Naive thymus-derived CD4-positive, alpha-beta T cell (primary cell): ENCODE data around the gene DENND10. TPM values are rescaled to one million over a fixed set of nuclear protein-coding genes. Genes with fewer than 3 reads are reported as not detected.

Source experiments
- ATAC-seq: fragments of 150-1000 bp; cut with Tn5 transposase; 2 replicates; pipeline ENCODE4 v1.10.0; 2021; ENCODE audit warnings: mild to moderate bottlenecking, moderate library complexity
- CTCF ChIA-PET: fragments of 350-600 bp; sonication (Branson Sonifier 250); formaldehyde crosslinking; loops from one replicate; lab custom pipeline; 2021; ENCODE audit warnings: antibody characterized with exemption; lab: Charles Lee
- POLR2A ChIA-PET: fragments of 350-600 bp; sonication (Branson Sonifier 250); formaldehyde crosslinking; loops from one replicate; lab custom pipeline; 2021; ENCODE audit warnings: antibody characterized with exemption, inconsistent platforms; lab: Charles Lee
- DNase-seq, 9 donors: peaks; one replicate each; pipeline versions ENCODE4 v3.0.0 to v3.0.0-alpha.2; 2020 to 2022; ENCODE audit warnings: mixed read lengths in 1 of 9
- H3K27ac ChIP-seq: one replicate; pipeline ENCODE4 v1.7.0; 2013; ENCODE audit warnings: mild to moderate bottlenecking, low read depth, low read length, moderate library complexity
- H3K27me3 ChIP-seq, 2 donors: one replicate each; pipeline ENCODE4 v1.7.0; 2013; ENCODE audit warnings: low read length in 2 of 2, mild to moderate bottlenecking in 2 of 2, moderate library complexity in 2 of 2; ENCODE audit not compliant: control insufficient read depth in 2 of 2, insufficient read depth in 2 of 2
- H3K36me3 ChIP-seq, 3 experiments: 1 replicate in 2 of 3; 2 replicates in 1 of 3; pipeline ENCODE4 v1.7.0; 2013; ENCODE audit warnings: low read length in 3 of 3, mild to moderate bottlenecking in 3 of 3, moderate library complexity in 1 of 3; ENCODE audit not compliant: insufficient read depth in 3 of 3, control insufficient read depth in 2 of 3
- H3K4me1 ChIP-seq, 2 donors: one replicate each; pipeline ENCODE4 v1.7.0; 2013; ENCODE audit warnings: low read length in 2 of 2, mild to moderate bottlenecking in 2 of 2, moderate library complexity in 1 of 2; ENCODE audit not compliant: control insufficient read depth in 2 of 2, insufficient read depth in 2 of 2
- H3K4me3 ChIP-seq: 2 replicates; pipeline ENCODE4 v1.7.0; 2013; ENCODE audit warnings: mild to moderate bottlenecking, low read length
- H3K9me3 ChIP-seq, 3 experiments: 1 replicate in 2 of 3; 2 replicates in 1 of 3; pipeline ENCODE4 v1.7.0; 2013; ENCODE audit warnings: low read length in 3 of 3; ENCODE audit not compliant: control insufficient read depth in 2 of 3
- H3K27ac Mint-ChIP-seq, 9 donors: one replicate each; pipeline ENCODE4 v1.8.0; 2020 to 2022; ENCODE audit warnings: mixed read lengths in 9 of 9, mild to moderate bottlenecking in 8 of 9, moderate library complexity in 5 of 9, inconsistent platforms in 2 of 9
- H3K27me3 Mint-ChIP-seq, 5 donors: one replicate each; pipeline ENCODE4 v1.8.0; 2021 to 2022; ENCODE audit warnings: mixed read lengths in 5 of 5, mild to moderate bottlenecking in 1 of 5
- H3K36me3 Mint-ChIP-seq, 5 donors: one replicate each; pipeline ENCODE4 v1.8.0; 2020 to 2022; ENCODE audit warnings: mixed read lengths in 5 of 5, mild to moderate bottlenecking in 3 of 5, inconsistent platforms in 1 of 5
- H3K4me1 Mint-ChIP-seq, 7 donors: one replicate each; pipeline ENCODE4 v1.8.0; 2020 to 2022; ENCODE audit warnings: mixed read lengths in 7 of 7, mild to moderate bottlenecking in 3 of 7, inconsistent platforms in 1 of 7
- H3K4me3 Mint-ChIP-seq, 10 donors: one replicate each; pipeline ENCODE4 v1.8.0; 2020 to 2022; ENCODE audit warnings: mild to moderate bottlenecking in 10 of 10, mixed read lengths in 10 of 10, moderate library complexity in 6 of 10, inconsistent platforms in 2 of 10
- H3K9me3 Mint-ChIP-seq, 11 donors: one replicate each; pipeline ENCODE4 v1.8.0; 2020 to 2022; ENCODE audit warnings: mixed read lengths in 11 of 11, mild to moderate bottlenecking in 4 of 11, inconsistent platforms in 1 of 11, moderate library complexity in 1 of 11
- intact Hi-C, 2 donors: fragments of 100-400 bp; cut with micrococcal nuclease; formaldehyde crosslinking; loops; one replicate each; pipeline ENCODE4 v1.15.1; 2023
- polyA plus RNA-seq, 2 donors: library from polyadenylated mRNA; unstranded; fragments of 300-500 nt; fragmentation: Illumina TruSeq; gene quantifications; one replicate each; pipeline ENCODE4 v1.2.3, GENCODE V29; 2021
- total RNA-seq, 6 experiments: library from RNA in 5 of 6; stranded (reverse) in 5 of 6; gene quantifications; 1 replicate in 5 of 6; 2 replicates in 1 of 6; pipeline ENCODE4 v1.2.3 and lab custom pipeline; 2021 to 2026

Gene DENND10
- total and polyA plus RNA-seq, 7 experiments from 2014 or later: 22.1 to 41.7 (median 28.8) TPM

- no peaks in the 10 kb centered on the region for H3K27me3 Mint-ChIP-seq
- Histone ChIP-seq H3K27me3 (no peaks in the 10 kb centered on the region), H3K4me1 (no peaks in the 10 kb centered on the region), H3K27ac (no peak overlapping the region), H3K36me3 (peaks cover 0 to 35% (median 0%) of the 10 kb centered on the region in 3 experiments), H3K9me3 (no peaks in the 10 kb centered on the region), H3K4me3 (no peak overlapping the region)
- peaks cover 0 to 29% (median 16%) of the 10 kb centered on the region in 5 donors for H3K36me3 Mint-ChIP-seq
- H3K27ac Mint-ChIP-seq: no peak overlapping the region
- POLR2A ChIA-PET: interaction anchor here (1.0 kb wide), 1 partner anchor 51 kb away, joined by 3 read pairs; no protein-coding TSS in a partner anchor
- intact Hi-C loops: no loop called here
- CTCF ChIA-PET: no interaction called here
- ATAC-seq: no peak
- no peaks in the 10 kb centered on the region for H3K9me3 Mint-ChIP-seq
- no peak for DNase-seq
- no peak overlapping the region for H3K4me3 Mint-ChIP-seq
- peaks cover 3 to 18% (median 11%) of the 10 kb centered on the region in 7 donors for H3K4me1 Mint-ChIP-seq
Observed at GRCh38 chr10:119112056-119112455, 8.1 kb downstream of the DENND10 start.

GRCh38 chr10:119113751-119114732, 10.1 kb downstream of the DENND10 start:
- Histone ChIP-seq H3K4me1 (no peaks in the 10 kb centered on the region), H3K9me3 (no peaks in the 10 kb centered on the region), H3K27ac (no peak overlapping the region), H3K36me3 (peaks cover 0 to 36% (median 0%) of the 10 kb centered on the region in 3 experiments), H3K4me3 (no peak overlapping the region), H3K27me3 (no peaks in the 10 kb centered on the region)
- ChIA-PET POLR2A (no interaction called here), CTCF (no interaction called here)
- ATAC-seq (peak; percentile 29), DNase-seq (no peak)
- Mint-ChIP-seq H3K27ac (peak overlapping the region in 6 of 9 donors; percentile 14 to 64 (median 34)), H3K36me3 (peaks cover 0 to 30% (median 15%) of the 10 kb centered on the region in 5 donors), H3K9me3 (no peaks in the 10 kb centered on the region), H3K4me3 (no peak overlapping the region), H3K4me1 (peaks cover 3 to 14% (median 11%) of the 10 kb centered on the region in 7 donors), H3K27me3 (no peaks in the 10 kb centered on the region)
- intact Hi-C loops: no loop called here

GRCh38 chr10:119115926-119116325, 12.0 kb downstream of the DENND10 start:
- peaks cover 3 to 25% (median 10%) of the 10 kb centered on the region in 7 donors for H3K4me1 Mint-ChIP-seq
- DNase-seq (no peak), ATAC-seq (no peak)
- H3K4me3 Mint-ChIP-seq: no peak overlapping the region
- no peak overlapping the region for H3K4me3 ChIP-seq
- ChIA-PET POLR2A (interaction anchor here (0.6 to 0.7 kb wide), 2 partner anchors 10 to 48 kb away, joined by 3 to 4 read pairs; no protein-coding TSS in a partner anchor), CTCF (interaction anchor here (0.7 kb wide), 1 partner anchor 33 kb away, joined by 4 read pairs; no protein-coding TSS in a partner anchor)
- peaks cover 0 to 43% (median 0%) of the 10 kb centered on the region in 3 experiments for H3K36me3 ChIP-seq
- peak overlapping the region in 1 of 9 donors; percentile 45 for H3K27ac Mint-ChIP-seq
- no peaks in the 10 kb centered on the region for H3K27me3 Mint-ChIP-seq
- H3K27ac ChIP-seq: no peak overlapping the region
- H3K4me1 ChIP-seq: peaks cover 0 to 11% of the 10 kb centered on the region in 2 donors
- no peaks in the 10 kb centered on the region for H3K9me3 ChIP-seq
- no peaks in the 10 kb centered on the region for H3K27me3 ChIP-seq
- no peaks in the 10 kb centered on the region for H3K9me3 Mint-ChIP-seq
- intact Hi-C loops: no loop called here
- H3K36me3 Mint-ChIP-seq: peaks cover 0 to 26% (median 15%) of the 10 kb centered on the region in 5 donors

GRCh38 chr10:119116326-119116951, 12.5 kb downstream of the DENND10 start:
- no peak for DNase-seq
- ChIA-PET POLR2A (interaction anchor here (0.6 to 0.7 kb wide), 2 partner anchors 10 to 48 kb away, joined by 3 to 4 read pairs; no protein-coding TSS in a partner anchor), CTCF (interaction anchor here (0.7 kb wide), 1 partner anchor 34 kb away, joined by 4 read pairs; no protein-coding TSS in a partner anchor)
- H3K36me3 Mint-ChIP-seq: peaks cover 0 to 27% (median 15%) of the 10 kb centered on the region in 5 donors
- intact Hi-C loops: no loop called here
- no peak overlapping the region for H3K4me3 ChIP-seq
- H3K4me1 ChIP-seq: peaks cover 0 to 11% of the 10 kb centered on the region in 2 donors
- no peaks in the 10 kb centered on the region for H3K27me3 ChIP-seq
- no peak overlapping the region for H3K4me3 Mint-ChIP-seq
- no peaks in the 10 kb centered on the region for H3K9me3 Mint-ChIP-seq
- H3K27ac ChIP-seq: no peak overlapping the region
- peaks cover 0 to 43% (median 0%) of the 10 kb centered on the region in 3 experiments for H3K36me3 ChIP-seq
- no peaks in the 10 kb centered on the region for H3K9me3 ChIP-seq
- H3K27ac Mint-ChIP-seq: no peak overlapping the region
- H3K27me3 Mint-ChIP-seq: no peaks in the 10 kb centered on the region
- H3K4me1 Mint-ChIP-seq: peaks cover 3 to 25% (median 10%) of the 10 kb centered on the region in 7 donors
- ATAC-seq: no peak

- ChIA-PET CTCF (no interaction called here), POLR2A (interaction anchor here (0.7 kb wide), 1 partner anchor 23 kb away, joined by 3 read pairs; no protein-coding TSS in a partner anchor)
- Histone ChIP-seq H3K4me1 (peaks cover 0 to 11% of the 10 kb centered on the region in 2 donors), H3K4me3 (no peak overlapping the region), H3K9me3 (no peaks in the 10 kb centered on the region), H3K36me3 (peaks cover 0 to 47% (median 0%) of the 10 kb centered on the region in 3 experiments), H3K27ac (no peak overlapping the region), H3K27me3 (no peaks in the 10 kb centered on the region)
- ATAC-seq (no peak), DNase-seq (no peak)
- no peak overlapping the region for H3K4me3 Mint-ChIP-seq
- H3K27ac Mint-ChIP-seq: no peak overlapping the region
- H3K27me3 Mint-ChIP-seq: no peaks in the 10 kb centered on the region
- intact Hi-C loops: no loop called here
- H3K4me1 Mint-ChIP-seq: peaks cover 3 to 25% (median 10%) of the 10 kb centered on the region in 7 donors
- H3K36me3 Mint-ChIP-seq: peaks cover 0 to 33% (median 25%) of the 10 kb centered on the region in 5 donors
- no peaks in the 10 kb centered on the region for H3K9me3 Mint-ChIP-seq
Observed at GRCh38 chr10:119118231-119118630, 14.3 kb downstream of the DENND10 start.

- H3K27me3 ChIP-seq: no peaks in the 10 kb centered on the region
- no peaks in the 10 kb centered on the region for H3K9me3 ChIP-seq
- H3K4me1 ChIP-seq: peaks cover 0 to 11% of the 10 kb centered on the region in 2 donors
- Mint-ChIP-seq H3K4me3 (no peak overlapping the region), H3K27ac (peak overlapping the region in 1 of 9 donors; percentile 18), H3K27me3 (no peaks in the 10 kb centered on the region), H3K4me1 (peaks cover 0 to 15% (median 1%) of the 10 kb centered on the region in 7 donors), H3K36me3 (peaks cover 0 to 25% (median 17%) of the 10 kb centered on the region in 5 donors), H3K9me3 (no peaks in the 10 kb centered on the region)
- H3K27ac ChIP-seq: no peak overlapping the region
- ATAC-seq: no peak
- no peak overlapping the region for H3K4me3 ChIP-seq
- CTCF ChIA-PET: no interaction called here
- intact Hi-C loops: no loop called here
- DNase-seq: no peak
- POLR2A ChIA-PET: interaction anchor here (0.6 kb wide), 1 partner anchor 37 kb away, joined by 8 read pairs; no protein-coding TSS in a partner anchor
- peaks cover 0 to 40% (median 0%) of the 10 kb centered on the region in 3 experiments for H3K36me3 ChIP-seq
Observed at GRCh38 chr10:119119400-119119799, 15.5 kb downstream of the DENND10 start.
